AML-193 (cell line): Measurements from ENCODE around the gene THBS1.

Source experiments
- DNase-seq, 2 experiments: peaks; one replicate each; lab custom pipeline; 2025; lab: John Stamatoyannopoulos, UW

Gene THBS1

DNA sequence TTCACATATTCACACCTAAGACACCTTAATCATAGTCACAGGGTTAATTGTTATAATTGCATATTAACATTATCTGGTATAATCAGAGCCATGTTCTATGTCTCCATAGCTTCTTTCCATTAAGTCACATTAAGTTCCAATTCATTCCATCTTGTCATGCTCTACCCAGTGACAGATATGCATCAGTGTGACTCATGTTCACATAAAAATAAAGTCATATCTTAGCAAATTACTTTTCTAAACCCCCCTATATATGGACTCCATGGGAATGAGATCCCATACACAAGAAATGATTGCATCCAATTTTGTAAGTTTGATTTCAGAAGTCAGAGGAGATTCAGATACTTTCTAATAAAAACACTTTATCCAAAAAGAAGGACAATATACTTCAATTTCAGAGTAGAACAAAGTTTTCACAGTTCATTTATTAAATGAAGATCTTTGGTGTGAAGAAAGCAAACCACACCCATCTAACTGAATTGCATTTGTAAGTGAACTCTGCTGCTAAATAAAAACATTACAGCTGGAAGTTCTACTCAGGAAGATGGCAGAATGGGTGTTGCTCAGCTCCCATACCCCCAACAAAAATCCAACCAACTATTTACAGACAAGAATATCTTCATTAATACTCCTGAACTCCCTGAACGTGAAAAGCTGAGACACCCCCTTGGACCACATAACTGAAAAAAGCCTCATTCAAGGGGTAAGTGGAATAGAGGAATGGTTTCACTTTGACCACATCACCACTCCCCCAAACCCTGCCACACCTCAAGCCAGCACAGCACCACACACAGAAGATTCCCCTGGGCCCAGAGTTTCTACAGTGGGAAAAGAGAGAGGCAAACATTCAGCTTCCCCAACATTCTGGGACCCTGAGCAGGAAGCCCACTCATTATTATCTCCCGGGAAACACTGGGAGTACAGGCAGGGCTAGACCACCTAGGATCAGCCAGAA is 27.6 kb downstream of the THBS1 start:
- DNase-seq, result no peak

DNA sequence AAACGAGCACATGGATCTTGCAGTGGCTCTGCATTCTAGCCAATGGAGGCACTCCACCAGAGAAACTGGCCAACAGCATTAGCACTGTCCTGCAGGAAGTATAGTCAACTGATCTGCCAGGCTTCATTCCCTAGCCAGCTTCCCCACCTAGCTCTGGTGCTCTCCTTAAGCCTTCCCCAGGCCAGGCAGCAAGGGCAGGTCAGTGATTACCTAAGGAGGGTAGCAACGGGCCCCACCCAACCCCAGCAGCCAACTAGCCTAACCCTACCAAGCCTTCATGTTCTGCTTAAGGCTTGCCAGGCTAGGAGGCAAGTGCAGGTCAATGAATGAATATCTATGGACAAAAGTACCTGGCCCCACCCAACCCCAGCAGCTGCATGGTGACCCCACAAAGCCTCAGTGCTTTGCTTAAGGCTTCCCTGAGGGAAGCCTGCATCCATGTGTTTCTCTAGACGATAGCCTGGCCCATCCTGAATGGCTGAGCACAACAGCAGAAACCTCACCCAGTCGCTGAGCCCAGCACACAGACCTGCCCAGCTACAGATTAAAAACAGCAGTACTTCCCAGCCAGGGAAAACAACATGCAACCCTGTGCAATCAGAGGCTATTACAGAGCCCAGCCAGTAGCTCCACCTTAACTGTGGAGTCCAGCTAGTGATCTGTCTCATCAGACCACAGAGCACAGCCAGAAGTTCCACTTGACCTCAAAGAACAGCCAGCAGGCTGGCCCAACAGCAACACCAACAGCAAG is 28.5 kb downstream of the THBS1 start:
- no peak for DNase-seq

DNA sequence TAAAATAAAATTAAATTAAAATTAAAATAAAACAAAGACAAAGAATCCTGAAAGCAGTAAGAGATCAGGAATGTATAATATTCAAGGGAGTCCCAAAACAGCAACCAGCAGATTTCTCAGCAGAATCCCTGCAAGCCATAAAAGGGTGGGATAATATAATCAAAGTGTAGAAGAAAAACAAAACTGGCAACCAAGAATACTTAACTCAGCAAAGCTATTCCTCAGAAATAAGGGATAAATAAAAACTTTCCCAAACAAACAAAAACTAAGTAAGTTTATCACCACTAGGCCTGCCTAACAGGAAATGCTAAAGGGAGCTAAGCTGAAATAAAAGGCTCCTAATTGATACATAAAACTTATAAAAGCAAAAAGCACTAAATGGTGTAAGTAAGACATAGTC is 29.8 kb downstream of the THBS1 start:
- DNase-seq, result no peak

DNA sequence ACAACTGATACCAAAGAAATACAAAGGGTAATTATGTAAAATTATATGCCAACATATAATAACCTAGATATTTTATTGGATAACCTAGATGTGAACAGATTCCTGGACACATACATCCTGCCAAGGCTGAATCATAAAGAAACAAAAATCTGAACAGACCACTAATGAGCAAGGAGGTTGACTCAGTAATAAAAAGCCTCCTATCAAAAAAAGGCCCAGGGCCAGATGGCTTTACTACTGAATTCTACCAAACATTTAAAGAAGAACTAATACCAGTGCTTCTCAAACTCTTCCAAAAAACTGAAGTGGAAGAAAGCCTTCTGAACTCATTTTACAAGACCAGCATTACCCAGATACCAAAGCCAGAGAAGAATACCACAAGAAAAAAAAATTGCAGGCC is 32.4 kb downstream of the THBS1 start:
- no peak for DNase-seq

DNA sequence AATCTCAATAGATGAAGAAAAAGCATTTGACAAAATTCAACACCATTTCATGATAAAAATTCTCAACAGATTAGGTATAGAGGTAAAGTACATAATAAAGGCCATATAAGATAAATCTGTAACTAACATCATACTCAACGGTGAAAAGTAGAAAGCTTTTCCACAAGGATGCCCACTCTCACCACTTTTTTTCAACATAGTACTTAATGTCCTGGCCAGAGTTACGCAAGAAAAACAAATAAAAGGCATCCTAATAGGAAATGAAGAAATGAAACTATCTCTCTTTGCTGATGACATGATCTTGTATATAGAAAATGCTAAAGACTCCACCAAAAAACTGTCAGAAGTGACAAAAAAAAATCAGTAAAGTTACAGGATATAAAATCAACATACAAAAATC is 33.0 kb downstream of the THBS1 start:
- no peak for DNase-seq

DNA sequence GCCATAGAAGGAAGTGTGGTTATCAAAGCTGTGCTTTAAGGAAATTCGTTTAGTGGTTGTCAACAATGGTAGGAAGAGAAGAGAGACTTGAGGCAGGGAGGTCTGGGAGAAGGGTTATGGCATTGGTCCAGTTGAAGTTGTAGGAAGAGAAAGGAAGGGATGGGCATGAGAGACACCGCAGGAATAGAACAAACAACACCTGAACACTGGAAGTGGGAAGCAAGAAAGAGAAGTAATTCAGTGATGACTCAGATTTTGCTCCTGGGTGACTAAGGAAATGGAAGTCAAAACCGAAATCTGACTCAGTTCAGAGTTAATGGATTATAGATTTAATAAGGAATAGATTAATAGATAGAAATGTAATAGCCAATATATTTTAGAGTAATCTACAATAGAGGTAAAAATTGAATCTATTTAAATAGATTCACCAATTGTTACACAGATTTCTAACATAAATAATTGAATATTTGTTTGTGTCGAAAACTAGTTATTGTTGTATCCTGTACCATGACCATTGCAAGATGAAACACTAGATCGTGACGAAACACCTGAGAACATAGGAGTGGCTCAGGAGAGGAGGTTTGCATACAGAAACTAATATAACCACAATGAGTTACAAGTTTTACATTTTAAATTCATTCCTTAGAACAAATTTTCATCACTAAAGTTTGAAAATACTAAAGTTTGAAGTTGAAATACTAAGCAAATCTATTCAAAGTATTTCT is 36.0 kb downstream of the THBS1 start:
- DNase-seq, result no peak

DNA sequence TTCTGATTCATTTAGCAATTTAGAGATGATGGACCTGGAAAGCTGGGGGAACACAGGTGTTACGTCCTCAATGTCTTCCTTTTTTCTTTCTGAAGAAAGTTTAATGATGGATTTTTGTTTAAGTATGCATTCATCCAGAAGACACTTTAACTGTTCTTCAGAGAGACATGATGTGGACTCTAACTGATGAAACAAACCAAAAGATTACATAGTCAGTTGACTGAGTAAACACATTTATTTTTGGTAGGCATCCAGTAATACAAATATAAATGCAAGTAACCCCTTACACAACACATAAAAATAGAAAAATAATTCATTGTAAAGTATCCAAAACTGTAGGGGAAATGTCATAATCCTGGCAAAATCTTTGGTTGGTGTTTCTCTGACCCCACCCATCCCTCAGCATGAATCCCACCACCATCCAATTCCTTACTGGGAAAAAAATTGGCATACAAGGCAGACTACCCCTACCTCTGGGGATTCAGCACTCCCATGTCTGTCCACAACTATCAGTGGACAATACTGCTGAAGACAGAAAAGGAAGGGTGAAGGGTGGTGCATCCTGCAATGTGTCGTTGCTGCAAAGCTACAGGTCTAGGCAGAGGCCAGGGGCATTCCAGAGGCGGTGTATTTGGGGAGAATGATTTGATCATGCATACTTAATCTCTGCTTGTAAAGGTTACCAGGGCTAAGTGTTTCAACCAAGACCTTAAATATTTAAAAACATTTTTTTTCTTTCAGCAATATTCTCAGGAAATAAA is 37.4 kb downstream of the THBS1 start:
- no peak for DNase-seq

DNA sequence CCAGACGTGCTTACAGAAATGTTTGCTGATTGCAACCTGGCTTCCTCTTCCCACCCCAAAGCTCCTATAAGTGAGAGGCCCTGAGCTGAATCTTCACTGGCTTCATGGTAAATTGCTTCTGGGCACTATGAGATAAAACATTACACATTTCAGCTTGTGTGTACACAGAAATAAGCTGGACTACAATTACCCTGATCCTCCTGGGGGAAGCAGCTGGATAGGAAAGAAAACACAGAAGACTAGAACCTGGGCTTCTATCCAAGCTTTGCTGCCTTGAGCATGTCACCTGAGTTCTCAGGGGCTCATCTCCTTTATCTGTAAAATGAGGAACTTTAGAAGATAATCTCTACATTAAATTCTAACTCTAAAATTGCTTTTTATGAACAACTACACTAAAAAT is 40.3 kb downstream of the THBS1 start:
- no peak for DNase-seq

DNA sequence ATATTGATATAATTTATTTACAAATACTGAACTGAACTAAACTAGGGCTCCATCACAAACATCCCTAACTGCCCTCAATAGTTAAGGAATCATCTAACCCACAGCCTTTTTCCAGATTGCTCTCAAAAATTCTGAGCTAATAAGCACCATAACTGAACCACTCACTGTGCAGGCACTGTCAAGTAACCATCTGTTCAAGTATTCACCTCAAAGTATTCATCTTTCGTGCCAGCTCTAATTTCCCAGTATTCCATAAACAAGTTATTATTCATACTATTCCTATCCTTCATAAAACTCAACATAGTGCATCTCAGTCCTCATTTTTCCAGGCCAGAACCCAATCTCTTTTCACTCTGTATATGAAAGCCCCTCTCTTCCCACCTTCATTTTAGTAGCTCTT is 41.1 kb downstream of the THBS1 start:
- DNase-seq, result no peak

DNA sequence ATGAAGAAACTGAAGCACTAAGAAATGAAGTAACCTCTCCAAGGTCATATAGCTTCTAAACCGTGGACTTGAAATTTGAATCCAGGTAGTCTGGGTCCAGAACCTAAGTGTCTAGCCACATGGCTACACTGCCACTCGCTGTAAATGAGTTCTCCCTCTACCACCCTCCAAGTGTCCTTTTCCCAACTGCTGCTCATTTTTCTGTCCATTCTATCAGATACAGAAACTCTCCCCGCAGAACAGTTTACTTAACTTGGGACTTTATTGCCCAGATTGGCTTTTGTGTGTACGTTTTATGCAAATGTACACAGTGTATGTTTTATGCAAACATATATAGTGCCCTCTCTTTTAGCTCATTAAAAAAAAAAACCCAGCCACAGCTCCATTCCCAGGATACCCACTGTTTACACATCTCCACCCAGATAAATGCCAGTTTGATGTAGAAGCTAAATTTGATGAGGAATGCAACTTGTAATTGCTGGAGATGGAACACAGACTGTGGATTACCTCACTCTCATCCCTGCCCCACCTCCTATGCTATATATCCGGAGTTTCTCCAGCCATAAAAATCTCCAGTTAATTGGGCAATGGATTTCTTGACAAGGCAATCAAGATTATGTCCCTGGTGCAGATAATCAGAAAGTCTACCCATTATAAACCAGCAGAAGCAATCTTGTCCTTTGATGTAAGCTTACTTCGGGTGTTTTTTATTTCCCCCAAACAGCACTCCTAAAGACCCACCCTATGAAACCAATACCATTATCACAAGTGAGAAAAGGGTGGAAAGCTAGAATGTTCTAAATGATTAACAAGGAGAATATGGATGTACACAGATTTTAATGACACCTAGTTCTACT is 42.0 kb downstream of the THBS1 start:
- no peak for DNase-seq

DNA sequence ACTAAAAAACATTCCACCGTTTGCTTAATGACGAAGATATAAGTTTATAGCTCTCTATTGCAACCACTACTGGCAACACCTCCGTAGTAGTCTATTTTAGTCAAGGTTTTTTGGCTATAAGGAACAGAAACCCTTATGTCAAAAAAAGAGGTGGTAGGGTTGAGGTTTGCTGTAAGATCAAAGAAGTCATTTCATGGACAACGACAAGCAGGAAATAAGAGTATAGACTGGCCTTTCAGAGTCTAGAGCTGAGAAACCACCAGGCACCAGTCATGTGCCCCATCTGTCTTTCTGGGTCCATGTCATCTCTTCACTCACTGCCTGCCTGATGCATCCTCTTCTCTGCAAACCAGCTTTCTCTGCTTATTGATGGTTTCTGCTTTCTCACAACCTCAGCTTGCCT is 42.7 kb downstream of the THBS1 start:
- no peak for DNase-seq

DNA sequence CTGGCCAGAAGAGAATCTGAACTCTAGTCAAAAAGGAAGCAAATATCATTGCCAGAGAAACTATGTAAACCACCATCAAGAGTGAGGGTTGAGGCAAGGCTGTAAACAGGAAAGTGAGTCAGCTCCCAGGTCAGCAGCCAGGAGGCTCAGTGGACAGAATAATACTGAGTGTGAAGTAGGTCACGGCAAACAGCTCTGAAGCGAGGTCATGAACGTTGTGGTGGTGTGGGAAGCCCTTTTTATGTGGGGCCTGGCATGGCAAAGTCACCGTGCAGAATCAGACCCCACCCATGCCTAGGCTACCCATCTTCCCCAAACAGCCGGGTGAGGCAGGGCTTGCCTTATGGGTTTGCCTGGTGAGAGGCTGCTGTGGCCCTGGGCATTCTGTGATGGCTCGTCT is 43.9 kb downstream of the THBS1 start:
- peak in 1 of 2 experiments; percentile 6 for DNase-seq

DNA sequence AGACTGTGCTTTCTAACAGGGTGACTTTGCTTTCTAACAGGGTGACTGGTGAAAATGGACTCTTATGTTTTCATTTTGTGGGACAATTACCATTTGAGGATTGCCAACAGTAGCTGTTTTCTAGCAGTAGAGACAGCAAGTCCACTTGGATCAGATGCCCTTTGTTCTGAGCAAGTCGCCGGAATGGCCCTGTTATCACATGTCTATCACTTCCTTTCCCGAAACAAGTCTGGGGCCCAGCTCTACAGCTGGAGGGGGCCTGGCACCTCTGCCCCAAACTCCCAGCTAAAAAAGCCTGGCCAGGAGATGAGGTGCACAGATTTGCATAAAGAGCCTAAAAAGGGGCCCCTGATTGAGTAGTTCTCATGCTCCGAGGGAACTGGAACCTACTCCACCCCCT is 44.6 kb downstream of the THBS1 start:
- DNase-seq, result no peak

DNA sequence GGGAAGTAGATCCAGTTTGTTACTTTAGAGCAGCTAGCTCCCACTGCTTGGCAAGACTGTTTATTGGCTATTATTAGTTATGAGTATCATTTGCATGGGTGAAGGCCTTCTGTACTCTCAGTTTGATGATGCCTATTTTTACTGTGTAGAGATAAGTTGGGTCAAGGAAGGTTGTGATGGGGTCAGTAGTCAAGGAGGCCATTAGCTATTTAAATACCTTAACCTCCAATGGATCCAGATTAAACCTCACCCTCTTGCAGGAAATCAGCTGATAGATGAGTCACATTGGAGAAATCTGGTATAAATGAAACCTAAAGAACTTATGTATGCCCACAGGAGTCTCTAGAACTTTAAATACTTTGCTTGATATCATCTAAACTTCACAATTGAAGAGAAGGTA is 45.0 kb downstream of the THBS1 start:
- no peak for DNase-seq

DNA sequence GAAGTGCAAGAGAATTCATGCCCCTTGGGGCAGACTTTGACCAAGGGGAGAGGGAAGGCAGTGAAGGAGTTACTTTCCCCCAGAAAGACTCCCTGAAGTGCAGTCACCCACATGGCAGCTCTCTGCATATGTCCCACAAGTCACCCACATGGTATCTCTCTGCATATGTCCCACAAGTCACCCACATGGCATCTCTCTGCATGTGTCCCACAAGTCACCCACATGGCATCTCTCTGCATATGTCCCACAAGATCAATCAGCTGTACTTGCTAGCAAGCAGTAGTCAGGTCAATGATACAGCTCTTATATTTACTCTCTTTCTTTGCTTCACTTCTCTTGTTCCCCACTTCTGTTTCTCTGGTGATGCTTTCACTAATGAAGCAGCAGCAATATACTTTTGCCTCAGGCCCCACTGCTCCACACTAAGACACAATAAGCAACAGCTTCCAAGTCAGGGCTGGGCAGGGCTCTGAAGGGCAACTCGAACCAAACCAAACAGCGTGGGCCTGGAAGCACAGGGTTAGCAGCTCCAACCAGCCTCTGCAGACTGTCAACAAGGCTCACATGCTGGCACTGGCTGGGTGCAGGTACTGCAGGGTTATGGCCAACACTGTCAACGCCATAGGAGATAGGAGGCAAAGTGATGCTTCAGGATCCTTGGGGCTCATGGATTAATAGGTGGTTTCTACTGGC is 46.7 kb downstream of the THBS1 start:
- no peak for DNase-seq

DNA sequence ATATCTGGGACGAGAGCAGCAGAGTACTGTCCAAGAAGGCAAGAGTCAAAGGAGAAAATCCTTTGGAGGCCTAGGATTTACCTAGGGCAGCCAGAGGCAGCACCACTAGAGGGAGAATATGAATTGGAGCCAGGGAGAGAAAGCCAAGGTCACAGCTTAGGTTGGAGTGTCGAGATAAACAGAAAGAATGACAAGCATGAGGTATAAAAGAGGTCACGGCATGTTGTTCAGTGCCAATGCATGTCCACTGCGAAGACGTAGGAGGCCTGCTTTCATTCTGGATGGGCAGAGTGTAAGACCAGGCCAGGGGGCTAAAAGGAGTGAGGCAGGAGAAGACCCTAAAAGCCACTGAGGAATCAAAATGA is 47.2 kb downstream of the THBS1 start:
- no peak for DNase-seq

DNA sequence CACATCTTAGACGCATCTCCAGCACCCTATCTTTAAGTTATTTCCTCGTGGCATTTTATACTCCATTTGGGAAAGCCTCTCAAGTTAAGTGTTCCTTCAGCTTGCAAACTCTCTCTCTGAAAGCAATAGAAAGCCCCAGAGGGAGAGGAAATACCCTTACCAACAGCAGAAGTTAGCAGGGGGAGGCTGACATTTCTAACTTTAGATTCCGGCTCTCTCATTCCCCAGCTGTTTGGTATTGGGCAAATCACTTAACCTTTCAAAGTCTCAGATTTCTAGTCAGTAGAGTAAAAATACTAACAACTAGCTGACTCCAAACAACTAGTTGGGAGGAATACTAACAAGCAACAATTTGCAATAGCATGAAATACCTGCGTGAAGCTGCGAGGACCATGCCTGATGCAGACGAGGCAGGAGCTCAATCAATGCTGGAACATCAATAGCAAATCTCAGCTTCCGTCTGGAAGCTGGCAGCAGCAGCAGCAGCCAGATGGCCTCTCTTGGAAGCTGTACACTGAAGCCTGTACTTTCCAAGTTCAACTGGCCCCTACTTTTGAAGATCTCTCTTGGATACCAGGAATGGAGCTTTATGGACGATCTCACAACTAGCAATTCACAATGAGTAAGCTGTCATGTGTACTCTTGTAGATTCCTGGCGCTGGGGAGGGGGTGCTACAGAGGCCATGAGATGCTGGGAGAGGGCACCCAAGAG is 47.8 kb downstream of the THBS1 start:
- DNase-seq, result no peak

DNA sequence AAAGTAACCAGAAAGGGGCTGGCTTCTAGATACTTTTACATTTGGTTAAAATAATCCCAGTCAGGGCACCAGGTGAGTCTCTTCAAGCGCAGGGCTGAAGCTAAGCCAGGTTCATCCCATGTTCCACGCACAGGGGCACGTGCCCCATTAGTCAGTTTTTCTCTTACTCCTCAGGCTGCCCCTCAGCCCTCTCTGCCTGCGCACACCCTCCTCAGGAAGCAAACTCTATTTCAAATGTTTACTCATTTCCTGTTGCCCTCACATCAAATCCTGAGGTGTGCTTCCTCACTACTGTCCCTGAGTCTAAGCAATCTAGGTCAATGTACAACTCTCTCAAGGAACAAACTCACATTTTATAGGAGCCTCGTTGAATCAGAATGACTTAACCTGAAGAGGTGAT is 48.5 kb downstream of the THBS1 start:
- no peak for DNase-seq

DNA sequence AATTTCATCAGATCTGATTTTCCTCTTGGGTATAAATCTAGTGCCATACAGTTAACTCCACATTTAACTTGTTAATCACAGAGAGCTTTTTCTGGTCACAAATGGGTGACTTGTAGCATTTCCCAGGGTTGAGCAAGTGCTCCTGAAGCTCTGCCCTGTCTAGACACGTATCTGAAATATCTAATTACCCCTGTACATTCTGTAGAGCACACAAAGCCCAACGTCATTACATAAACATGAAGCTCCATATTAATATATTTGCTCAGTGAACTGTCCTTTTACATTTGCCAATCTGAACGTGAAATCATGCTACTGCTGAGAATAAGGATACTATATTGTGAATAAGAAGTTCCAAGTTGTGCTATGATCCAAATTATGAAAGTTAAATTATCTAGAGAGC is 49.0 kb downstream of the THBS1 start:
- no peak for DNase-seq

DNA sequence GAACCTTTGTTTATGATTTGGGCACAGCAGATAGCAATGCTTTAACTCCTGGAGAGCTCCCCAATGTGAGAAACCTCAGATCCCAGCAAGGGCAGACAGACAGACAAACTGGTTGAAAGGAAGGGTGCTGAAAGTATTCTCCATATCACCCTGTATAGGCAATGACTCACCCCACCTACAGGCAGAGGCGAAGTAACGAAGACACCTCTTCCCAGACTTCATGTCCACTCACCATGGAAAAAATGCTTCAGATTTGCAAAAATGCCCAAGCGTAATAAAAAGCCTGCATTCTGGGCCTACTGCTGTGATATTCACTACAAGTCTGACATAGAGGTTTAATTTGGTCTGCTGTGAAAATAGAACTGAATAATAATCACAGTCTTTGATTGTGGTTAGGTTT is 50.5 kb downstream of the THBS1 start:
- no peak for DNase-seq
